Heart right ventricle (tissue), 16 donors: ENCODE measurements around the gene GRIK4. TPM values are rescaled to one million over a fixed set of nuclear protein-coding genes. Genes with fewer than 3 reads are reported as not detected.

Experiments
- ATAC-seq, 8 donors: fragments of 200-7000 bp; cut with Tn5 transposase; one replicate each; pipeline ENCODE4 v1.9.1; 2020; ENCODE audit warnings: mild to moderate bottlenecking in 8 of 8, moderate library complexity in 8 of 8, moderate number of reproducible peaks in 1 of 8
- DNase-seq, 2 donors: peaks; one replicate each; pipeline ENCODE4 v3.0.0-alpha.2; 2020
- H3K27ac ChIP-seq, 10 donors: fragments of 200-600 bp; sonication (generic) in 2 of 10; one replicate each; pipeline versions ENCODE4 v1.5.0 to v1.8.0; 2020 to 2022; ENCODE audit warnings: mild to moderate bottlenecking in 3 of 10
- H3K27me3 ChIP-seq, 7 donors: fragments of 200-600 bp; one replicate each; pipeline ENCODE4 v1.8.0; 2021 to 2022; ENCODE audit warnings: mild to moderate bottlenecking in 2 of 7
- H3K36me3 ChIP-seq, 9 donors: fragments of 200-600 bp; sonication (generic) in 1 of 9; one replicate each; pipeline versions ENCODE4 v1.5.0 to v1.8.0; 2020 to 2022; ENCODE audit warnings: mild to moderate bottlenecking in 2 of 9
- H3K4me1 ChIP-seq, 9 donors: fragments of 200-600 bp; sonication (generic) in 1 of 9; one replicate each; pipeline versions ENCODE4 v1.5.0 to v1.8.0; 2020 to 2022; ENCODE audit warnings: mild to moderate bottlenecking in 4 of 9
- H3K4me3 ChIP-seq, 10 donors: fragments of 200-600 bp; sonication (generic) in 2 of 10; one replicate each; pipeline versions ENCODE4 v1.5.0 to v1.8.0; 2020 to 2022; ENCODE audit warnings: mild to moderate bottlenecking in 7 of 10, moderate library complexity in 2 of 10
- H3K9me3 ChIP-seq, 11 donors: fragments of 200-600 bp in 10 of 11; sonication (generic) in 2 of 11; one replicate each; pipeline versions ENCODE4 v1.5.0 to v1.8.0; 2013 to 2022; ENCODE audit warnings: mild to moderate bottlenecking in 2 of 11, control low read depth in 1 of 11, moderate library complexity in 1 of 11
- WGBS, 2 donors: extraction: QIAGEN DNeasy Blood & Tissue Kit; methylation state at CpG; one replicate each; pipeline ENCODE4 v1.1.7; 2013; ENCODE audit warnings: inconsistent platforms in 1 of 2; 5-methylcytosine and 5-hydroxymethylcytosine counted together
- intact Hi-C, 10 donors: fragments of 100-400 bp; cut with DNase I; formaldehyde crosslinking; loops; one replicate each; pipeline versions ENCODE4 v1.11.1 to v1.14.2; 2022
- polyA plus RNA-seq, 2 donors: library from polyadenylated mRNA; stranded (reverse); fragments of 200-250 nt; gene quantifications; one replicate each; pipeline ENCODE4 v1.2.3, GENCODE V29; 2013
- total RNA-seq, 10 donors: library from RNA; stranded (reverse); fragmentation: NEBNext Ultra II Directional in 3 of 10; extraction: Animal tissue kit (Norgen Biotek cat#: 25700) in 3 of 10; gene quantifications; one replicate each; pipeline versions ENCODE4 v1.2.1 to v1.2.4, GENCODE V29; 2021 to 2023
- TF ChIP-seq, protein P1 (sequence below), 9 donors: fragments of 200-600 bp; sonication (generic) in 2 of 9; IDR thresholded peaks; one replicate each; pipeline versions ENCODE4 v1.5.0 to v1.8.0; 2021 to 2022; ENCODE audit warnings: antibody characterized with exemption in 9 of 9, mild to moderate bottlenecking in 5 of 9, moderate library complexity in 1 of 9
- donor health status: Arrhythmogenic right ventricular cardiomyopathy.
- donor health status: ischemic (EF 13 %, LVEDD 7.1; RV severe dilation, severe dysfunction).
- donor health status: healthy with polysubstance abuse.
- donor health status: DM: no; HTN: yes; CAD: no.
- donor health status: DM: no; HTN: no; CAD: no.
- donor health status: ischemic (EF 25% LVEDD 6.9; RV normal size, moderate dysfunction).
- donor health status: ischemic (EF 25% LVEDD 5.7; RV mildly dilated, moderate dysfunction).
- donor health status: healthy.
- donor health status: DM: yes; HTN: yes; CAD: no.
- donor health status: Ischemic cardiomyopathy.
- donor health status: ischemic (EF 35%, LVEDD 5.7; RV mildly dilated, moderate dysfunction).
- donor health status: nonischemic (EF 11% LVEDD 7.7; RV severe dilation, severe dysfunction).
- donor health status: DM: yes; HTN: yes; CAD: no.
- donor health status: PGD.
- donor health status: ischemic (EF 29% LVEDD 5.4; RV normal size, mild dysfunction).
- donor health status: nonischemic (EF 23%, LVEDD 6.1; RV moderate dilation, normal function).

Gene GRIK4
- total and polyA plus RNA-seq, 12 donors = 0.01 to 0.85 (median 0.37) TPM; not detected in 6

DNA sequence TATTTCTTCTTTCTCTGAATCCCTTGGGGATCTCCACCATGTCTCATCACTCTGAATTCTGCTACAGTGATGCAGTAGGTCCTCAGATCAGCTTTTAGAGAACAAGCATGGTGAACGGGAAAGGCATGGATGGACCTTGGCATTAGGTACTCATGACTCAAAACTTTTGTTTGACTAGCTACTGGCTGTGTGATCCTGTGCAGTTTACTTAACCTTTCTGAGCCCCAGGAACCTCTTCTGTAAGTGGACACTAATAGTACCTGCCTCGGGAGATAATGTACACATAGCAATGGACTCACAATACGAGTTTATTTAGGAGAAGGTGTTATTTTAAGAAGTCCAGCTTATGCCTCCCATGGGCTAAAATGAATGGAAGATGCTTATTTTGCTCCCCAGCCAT, 327.7 kb downstream of the GRIK4 start:
- Histone ChIP-seq H3K36me3 (no peaks in the 10 kb centered on the region), H3K27me3 (peaks cover 0 to 30% (median 6%) of the 10 kb centered on the region in 7 donors), H3K4me1 (no peaks in the 10 kb centered on the region), H3K9me3 (no peaks in the 10 kb centered on the region), H3K4me3 (no peak overlapping the region), H3K27ac (no peak overlapping the region)
- WGBS, 2 donors = 81 to 85% methylated on average over 3 of the region's 3 CpGs
- DNase-seq = no peak
- no peak for ATAC-seq
- intact Hi-C loops = no loop called here
- TF ChIP-seq, protein P1, sequence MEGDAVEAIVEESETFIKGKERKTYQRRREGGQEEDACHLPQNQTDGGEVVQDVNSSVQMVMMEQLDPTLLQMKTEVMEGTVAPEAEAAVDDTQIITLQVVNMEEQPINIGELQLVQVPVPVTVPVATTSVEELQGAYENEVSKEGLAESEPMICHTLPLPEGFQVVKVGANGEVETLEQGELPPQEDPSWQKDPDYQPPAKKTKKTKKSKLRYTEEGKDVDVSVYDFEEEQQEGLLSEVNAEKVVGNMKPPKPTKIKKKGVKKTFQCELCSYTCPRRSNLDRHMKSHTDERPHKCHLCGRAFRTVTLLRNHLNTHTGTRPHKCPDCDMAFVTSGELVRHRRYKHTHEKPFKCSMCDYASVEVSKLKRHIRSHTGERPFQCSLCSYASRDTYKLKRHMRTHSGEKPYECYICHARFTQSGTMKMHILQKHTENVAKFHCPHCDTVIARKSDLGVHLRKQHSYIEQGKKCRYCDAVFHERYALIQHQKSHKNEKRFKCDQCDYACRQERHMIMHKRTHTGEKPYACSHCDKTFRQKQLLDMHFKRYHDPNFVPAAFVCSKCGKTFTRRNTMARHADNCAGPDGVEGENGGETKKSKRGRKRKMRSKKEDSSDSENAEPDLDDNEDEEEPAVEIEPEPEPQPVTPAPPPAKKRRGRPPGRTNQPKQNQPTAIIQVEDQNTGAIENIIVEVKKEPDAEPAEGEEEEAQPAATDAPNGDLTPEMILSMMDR (IDR thresholded peaks at IDR 0.05) = no peak

DNA sequence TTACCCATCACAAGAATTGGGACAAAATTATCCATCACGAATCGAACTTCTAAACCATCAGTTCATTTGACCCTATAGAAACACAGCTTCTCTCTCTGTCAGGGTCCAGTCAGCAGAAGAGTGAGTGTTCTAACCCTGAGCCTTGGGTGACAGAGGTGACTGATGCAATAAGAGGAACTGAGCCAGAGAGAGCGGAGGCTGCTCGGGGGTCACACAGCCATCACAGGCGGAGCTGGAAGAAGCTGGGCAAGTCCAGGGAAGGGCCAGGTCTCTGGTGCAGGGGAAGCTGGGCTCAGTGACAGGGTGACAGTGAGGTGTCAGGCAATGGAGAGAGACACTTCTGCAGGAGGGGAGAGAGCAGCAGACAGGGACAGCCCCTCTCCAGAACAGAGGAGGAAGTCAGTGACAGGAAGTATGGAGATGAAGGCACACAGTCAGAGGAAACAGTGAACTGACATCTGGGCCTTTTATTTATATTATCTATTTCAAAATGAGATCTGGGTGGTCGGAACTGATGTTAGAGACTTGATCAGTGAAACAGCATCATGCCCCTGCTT, 328.4 kb downstream of the GRIK4 start:
- 72 to 77% methylated on average over 6 of the region's 6 CpGs for WGBS, 2 donors
- Histone ChIP-seq H3K9me3 (no peaks in the 10 kb centered on the region), H3K4me1 (no peaks in the 10 kb centered on the region), H3K4me3 (no peak overlapping the region), H3K27me3 (peaks cover 0 to 30% (median 0%) of the 10 kb centered on the region in 7 donors), H3K27ac (no peak overlapping the region), H3K36me3 (no peaks in the 10 kb centered on the region)
- ATAC-seq (no peak), DNase-seq (no peak)
- TF ChIP-seq, protein P1 (IDR thresholded peaks at IDR 0.05) = no peak
- intact Hi-C loops = no loop called here

DNA sequence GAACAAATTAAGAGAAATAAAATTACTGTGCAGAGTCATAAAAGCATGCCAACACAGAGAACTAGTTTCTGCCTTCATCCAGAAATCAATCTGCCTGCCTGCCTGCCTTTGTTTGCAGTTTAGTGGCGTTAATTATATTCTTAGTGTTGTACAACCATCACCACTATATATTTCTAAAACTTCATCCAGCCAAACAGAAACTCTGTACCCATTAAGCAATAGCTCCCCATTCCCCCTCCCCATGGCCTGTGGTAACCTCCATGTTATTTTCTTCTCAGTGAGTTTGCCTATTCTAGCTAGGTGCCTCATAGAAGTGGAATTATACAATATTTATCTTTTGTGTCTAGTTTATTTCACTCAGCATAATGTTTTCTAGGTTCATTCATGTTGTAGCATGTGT, 329.1 kb downstream of the GRIK4 start:
- no peaks in the 10 kb centered on the region for H3K4me1 ChIP-seq
- WGBS, 2 donors = 93 to 100% methylated on average over 1 of the region's 1 CpG
- no peak overlapping the region for H3K4me3 ChIP-seq
- ATAC-seq = no peak
- no peaks in the 10 kb centered on the region for H3K9me3 ChIP-seq
- no peak overlapping the region for H3K27ac ChIP-seq
- no peaks in the 10 kb centered on the region for H3K36me3 ChIP-seq
- TF ChIP-seq, protein P1 (IDR thresholded peaks at IDR 0.05) = no peak
- peaks cover 0 to 27% (median 0%) of the 10 kb centered on the region in 7 donors for H3K27me3 ChIP-seq
- no peak for DNase-seq
- intact Hi-C loops = no loop called here

DNA sequence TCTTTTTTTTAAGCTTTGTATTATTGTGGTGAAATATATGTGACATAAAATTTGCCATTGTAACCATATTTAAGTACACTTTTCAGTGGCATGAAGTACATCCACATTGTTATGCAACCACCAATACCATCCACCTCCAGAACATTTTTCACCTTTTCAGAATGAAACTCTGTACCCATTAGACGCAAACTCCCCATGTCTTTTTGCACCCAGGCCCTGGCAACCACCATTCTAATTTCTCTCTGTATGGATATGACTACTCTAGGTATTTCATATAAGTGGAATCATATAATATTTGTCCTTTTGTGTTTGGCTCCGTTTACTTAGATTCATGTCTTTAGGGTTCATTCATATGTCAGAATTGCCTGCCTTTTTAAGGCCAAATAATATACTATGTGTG, 329.5 kb downstream of the GRIK4 start:
- WGBS, 2 donors = 49% methylated on average over 2 of the region's 2 CpGs
- Histone ChIP-seq H3K27ac (no peak overlapping the region), H3K4me1 (no peaks in the 10 kb centered on the region), H3K4me3 (no peak overlapping the region), H3K27me3 (peaks cover 0 to 23% (median 0%) of the 10 kb centered on the region in 7 donors), H3K9me3 (no peaks in the 10 kb centered on the region), H3K36me3 (no peaks in the 10 kb centered on the region)
- TF ChIP-seq, protein P1 (IDR thresholded peaks at IDR 0.05) = no peak
- intact Hi-C loops = no loop called here
- no peak for DNase-seq
- ATAC-seq = no peak
